NOMO-1 treated with dmso at 0.1 percent for 144 hours (cell line): ENCODE measurements around the gene WNK4.
A peak's percentile ranks its signal among the peaks of the same experiment; 100 is the strongest.

Source experiments
- DNase-seq: peaks from one replicate; lab custom pipeline; 2025; ENCODE audit not compliant: unreplicated experiment; lab: John Stamatoyannopoulos, UW

Gene WNK4

GRCh38 chr17:42832934-42833766 lies 52.7 kb downstream of the WNK4 start, which contains the start of gene PSME3:
PSME3 (plus strand) TSS chr17:42833397; CDS start chr17:42833632, 235 bp downstream.
- peak; percentile 83 for DNase-seq

- DNase-seq: no peak
Measured at GRCh38 chr17:42833767-42834422, 53.5 kb downstream of the WNK4 start.

- DNase-seq: peak; percentile 9
Measured at GRCh38 chr17:42835732-42836131, 55.3 kb downstream of the WNK4 start.

GRCh38 chr17:42841975-42842685 lies 61.7 kb downstream of the WNK4 start:
- no peak for DNase-seq

- peak; percentile 40 for DNase-seq
Measured at GRCh38 chr17:42843358-42843934, 63.0 kb downstream of the WNK4 start.

GRCh38 chr17:42844271-42844670 lies 63.9 kb downstream of the WNK4 start, which contains the start of gene AOC2:
AOC2 (plus strand) TSS chr17:42844580; CDS start chr17:42844627, 47 bp downstream.
- no peak for DNase-seq

- no peak for DNase-seq
Measured at GRCh38 chr17:42844761-42845555, 64.5 kb downstream of the WNK4 start.

GRCh38 chr17:42845556-42845917 lies 65.1 kb downstream of the WNK4 start:
- DNase-seq: no peak

GRCh38 chr17:42845918-42846593 lies 65.6 kb downstream of the WNK4 start:
- DNase-seq: no peak
